GM13976 (cell line): ENCODE measurements around the gene GNL2.

Experiments
- DNase-seq: peaks from one replicate; pipeline ENCODE4 v3.0.0; 2012; ENCODE audit warnings: low spot score
- CTCF ChIP-seq: IDR thresholded peaks from 2 replicates; pipeline ENCODE4 v1.5.1; 2012; ENCODE audit warnings: borderline replicate concordance, mild to moderate bottlenecking; ENCODE audit not compliant: insufficient read depth; ENCODE audit errors: extremely low read depth, missing control alignments, control extremely low read depth
- in situ Hi-C: fragments of 300-500 bp; cut with MboI; formaldehyde crosslinking; loops from one replicate; pipeline ENCODE4 v1.12.0; 2022; ENCODE audit warnings: low sequenced_read_pairs, mixed read lengths, inconsistent platforms; ENCODE audit not compliant: unreplicated experiment

The GNL2 gene

GRCh38 chr1:37609994-37610393 is 14.3 kb upstream of the GNL2 start:
- in situ Hi-C loops, result loop anchor here (10.0 kb wide), 1 partner anchor 65 kb away; no protein-coding TSS in a partner anchor
- no peak for DNase-seq
- no peak for TF ChIP-seq CTCF

GRCh38 chr1:37609002-37609401 is 13.3 kb upstream of the GNL2 start:
- TF ChIP-seq CTCF, result no peak
- DNase-seq, result no peak
- in situ Hi-C loops, result loop anchor here (10.0 kb wide), 1 partner anchor 66 kb away; no protein-coding TSS in a partner anchor

- in situ Hi-C loops, result loop anchor here (10.0 kb wide), 1 partner anchor 68 kb away; no protein-coding TSS in a partner anchor
- no peak for DNase-seq
- TF ChIP-seq CTCF, result no peak
Measured at GRCh38 chr1:37606481-37607263, 10.9 kb upstream of the GNL2 start.

GRCh38 chr1:37605806-37606474 is 10.2 kb upstream of the GNL2 start:
- TF ChIP-seq CTCF, result no peak
- DNase-seq, result no peak
- in situ Hi-C loops, result loop anchor here (10.0 kb wide), 1 partner anchor 69 kb away; no protein-coding TSS in a partner anchor

GRCh38 chr1:37605061-37605650 is 9.4 kb upstream of the GNL2 start:
- no peak for TF ChIP-seq CTCF
- in situ Hi-C loops, result loop anchor here (10.0 kb wide), 1 partner anchor 70 kb away; no protein-coding TSS in a partner anchor
- DNase-seq, result no peak
